HepG2 (cell line): ENCODE data around the gene HPS3. TPM values are rescaled to one million over a fixed set of nuclear protein-coding genes. Genes with fewer than 3 reads are reported as not detected.

Experiments
- AHDC1 ChIP-seq: sonication (generic); formaldehyde crosslinking; IDR thresholded peaks from 2 replicates; pipeline ENCODE4 v1.5.1; 2020; ENCODE audit warnings: mild to moderate bottlenecking, missing genetic modification reagents, borderline replicate concordance
- CBX2 ChIP-seq, 2 experiments: fragments of 200-600 bp in 1 of 2; sonication (generic); formaldehyde crosslinking in 1 of 2; IDR thresholded peaks; 2 replicates each; pipeline versions ENCODE4 v1.7.0 to v1.8.1; 2018 to 2022; ENCODE audit warnings: low read depth in 2 of 2, low read length in 1 of 2, mild to moderate bottlenecking in 1 of 2, missing genetic modification reagents in 1 of 2
- CHCHD3 ChIP-seq: sonication (generic); formaldehyde crosslinking; IDR thresholded peaks from 2 replicates; pipeline ENCODE4 v1.8.0; 2022; ENCODE audit warnings: mild to moderate bottlenecking, missing genetic modification reagents, moderate library complexity
- KLF13 ChIP-seq: sonication (generic); formaldehyde crosslinking; IDR thresholded peaks from 2 replicates; pipeline ENCODE4 v1.4.0; 2020; ENCODE audit warnings: mild to moderate bottlenecking, missing genetic modification reagents
- MAFK ChIP-seq, 2 experiments: IDR thresholded peaks in 1 of 2; conservative IDR thresholded peaks in 1 of 2; 2 replicates each; pipeline ENCODE4 v1.6.1; 2011; ENCODE audit warnings: improper control_type of control experiment in 2 of 2, low read length in 2 of 2
- POGZ ChIP-seq: sonication (generic); formaldehyde crosslinking; IDR thresholded peaks from 2 replicates; pipeline ENCODE4 v1.4.0; 2020; ENCODE audit warnings: mild to moderate bottlenecking, missing genetic modification reagents
- RAD51 ChIP-seq: fragments of 450-650 bp; IDR thresholded peaks from 2 replicates; pipeline ENCODE4 v1.6.1; 2016; ENCODE audit warnings: borderline replicate concordance
- RBAK ChIP-seq: sonication (generic); formaldehyde crosslinking; IDR thresholded peaks from 2 replicates; pipeline ENCODE4 v1.5.1; 2020; ENCODE audit warnings: mild to moderate bottlenecking, missing genetic modification reagents
- SNAPC2 ChIP-seq: sonication (generic); formaldehyde crosslinking; IDR thresholded peaks from 2 replicates; pipeline ENCODE4 v1.8.1; 2022; ENCODE audit warnings: mild to moderate bottlenecking, missing genetic modification reagents
- TFE3 ChIP-seq: IDR thresholded peaks from 2 replicates; pipeline ENCODE4 v1.6.1; 2016
- ZBTB14 ChIP-seq: sonication (generic); formaldehyde crosslinking; IDR thresholded peaks from 2 replicates; pipeline ENCODE4 v1.4.0; 2020; ENCODE audit warnings: missing genetic modification reagents
- ZBTB37 ChIP-seq: sonication (generic); formaldehyde crosslinking; IDR thresholded peaks from 2 replicates; pipeline ENCODE4 v1.4.0; 2020; ENCODE audit warnings: mild to moderate bottlenecking, missing genetic modification reagents
- ZNF510 ChIP-seq: sonication (generic); formaldehyde crosslinking; IDR thresholded peaks from 2 replicates; pipeline ENCODE4 v1.4.0; 2020; ENCODE audit warnings: low read depth, mild to moderate bottlenecking, missing genetic modification reagents
- ZNF83 ChIP-seq: sonication (generic); formaldehyde crosslinking; IDR thresholded peaks from 2 replicates; pipeline ENCODE4 v1.4.0; 2020; ENCODE audit warnings: missing genetic modification reagents, mild to moderate bottlenecking, borderline replicate concordance
- polyA plus RNA-seq, 8 experiments: library from polyadenylated mRNA; depleted of rRNA in 3 of 8; stranded (reverse) in 7 of 8; unstranded in 1 of 8; fragments of >200 nt; fragmentation: Illumina TruSeq in 4 of 8; extraction: Trizol in 4 of 8; gene quantifications; 2 replicates each; pipeline versions ENCODE4 v1.2.1 to v1.2.3, GENCODE V29; 2011 to 2016; ENCODE audit warnings: low read depth in 4 of 8, missing spikeins in 1 of 8, mixed read lengths in 1 of 8; ENCODE audit not compliant: insufficient read depth in 1 of 8
- total RNA-seq, 5 experiments: library from RNA; depleted of rRNA; stranded (reverse); fragments of >200 nt; fragmentation: Illumina TruSeq; extraction: Trizol; gene quantifications; 2 replicates each; pipeline ENCODE4 v1.2.3, GENCODE V29; 2016; ENCODE audit warnings: low read depth in 1 of 5

Gene HPS3
- total and polyA plus RNA-seq, 2 of the 13 experiments (the other 11 are each of a cell fraction or from before 2014, with no cell fraction given) = 9.5 to 18.9 TPM

- TF ChIP-seq AHDC1 (CRISPR knock-in tag) = peak; percentile 64
- TF ChIP-seq CHCHD3 (CRISPR knock-in tag) = peak; percentile 91
- no peak for TF ChIP-seq ZNF83 (CRISPR knock-in tag)
- TF ChIP-seq RAD51 = peak; percentile 65; the same call in 1 of the 2 replicates
- peak; percentile 68 for TF ChIP-seq TFE3 (CRISPR knock-in tag)
- peak; percentile 57; the same call in 1 of the 2 replicates for TF ChIP-seq ZNF510
- TF ChIP-seq RBAK (CRISPR knock-in tag) = no peak
- TF ChIP-seq SNAPC2 (CRISPR knock-in tag) = 0 out of 2 replicates have a peak, but pooled peaks have one; percentile 78
- TF ChIP-seq POGZ = peak; percentile 100
- no peak for TF ChIP-seq CBX2 (IDR thresholded peaks at IDR 0.05; ENCODE audit: low read depth, low read length)
- 0 out of 2 replicates have a peak, but pooled peaks have one; percentile 34 for TF ChIP-seq CBX2 (CRISPR knock-in tag; IDR thresholded peaks at IDR 0.05; ENCODE audit: low read depth)
- no peak for TF ChIP-seq ZBTB37 (CRISPR knock-in tag)
- peak; percentile 86; the same call in 1 of the 2 replicates for TF ChIP-seq KLF13 (CRISPR knock-in tag)
- TF ChIP-seq MAFK (conservative IDR thresholded peaks at IDR 0.05 in 1 of 2, IDR thresholded peaks at IDR 0.05 in 1 of 2; ENCODE audit: low read length in 2 of 2) = no peak
- peak; percentile 26; the same call in 1 of the 2 replicates for TF ChIP-seq ZBTB14 (CRISPR knock-in tag)
Measured at GRCh38 chr3:149129326-149130205, at the start of gene HPS3 (continued).
